Stimulated activated CD4-positive, alpha-beta T cell treated with anti-CD3 and anti-CD28 coated beads, Interleukin-15, amount 100 ng/mL, for 24 hours (primary cell): ENCODE measurements around the gene LRRN2.

Source experiments
- DNase-seq: peaks from one replicate; pipeline ENCODE4 v3.0.0-alpha.2; 2020

The LRRN2 gene

DNA sequence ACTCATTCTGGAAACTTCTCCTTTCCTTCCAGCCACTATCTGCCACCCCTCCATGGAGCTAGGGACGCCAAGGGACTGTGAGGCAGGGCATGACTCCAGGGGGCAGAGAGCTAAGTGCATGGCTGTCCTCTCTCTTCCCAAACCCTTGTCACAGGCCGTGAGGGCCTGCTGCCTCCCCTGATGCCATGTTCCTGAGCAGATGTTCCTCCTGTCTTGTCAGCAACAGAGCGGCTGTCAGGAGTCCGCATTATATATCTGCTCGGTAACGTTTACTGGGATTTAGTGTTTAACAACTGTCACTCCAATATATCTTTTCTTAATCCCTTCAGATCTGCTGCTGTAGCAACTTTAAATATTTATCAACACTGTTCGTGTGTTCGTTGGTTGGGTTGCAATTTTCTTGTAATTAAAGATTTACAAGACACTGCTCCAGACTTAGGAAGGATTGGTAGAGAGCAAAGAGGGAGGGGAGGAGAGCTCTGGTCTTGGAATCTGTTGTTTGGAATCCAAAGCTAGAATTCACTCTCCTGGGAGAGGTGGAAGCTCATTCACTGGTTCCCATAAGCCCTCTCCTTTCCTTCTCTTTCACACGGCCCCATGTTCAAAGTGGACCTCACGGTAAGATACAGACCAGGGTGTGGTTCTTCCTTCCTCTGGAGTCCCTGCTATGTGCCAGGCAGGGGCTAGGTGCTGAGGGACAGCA is 93.1 kb downstream of the LRRN2 start:
- no peak for DNase-seq

DNA sequence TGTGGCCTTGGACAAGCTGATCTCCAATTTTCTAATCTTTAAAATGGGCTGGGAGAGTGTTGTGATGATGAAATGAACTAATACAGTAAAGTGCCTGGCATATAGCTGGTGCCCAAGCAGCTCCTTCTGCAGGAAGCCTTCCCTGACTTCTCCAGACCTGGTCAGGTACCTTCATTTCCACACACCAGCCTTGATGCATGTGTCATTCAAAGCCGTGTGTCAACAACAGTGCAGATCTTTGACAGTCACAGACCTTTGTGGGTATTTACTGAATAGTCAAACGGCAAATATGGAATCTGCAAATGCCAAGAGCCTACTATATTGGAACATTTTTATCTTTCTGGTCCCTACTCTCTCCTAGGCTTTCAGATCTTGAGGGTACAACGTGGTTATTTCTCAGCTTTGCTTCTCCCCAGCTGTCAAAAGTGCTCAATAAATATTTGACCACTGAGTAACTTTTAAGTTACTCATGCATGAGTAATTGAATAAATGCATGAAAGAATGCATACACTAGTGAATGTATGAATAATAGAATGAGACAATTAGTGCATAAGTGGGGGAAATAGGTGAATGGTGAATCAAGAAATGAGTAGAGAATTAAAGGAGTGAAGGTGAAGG is 94.0 kb downstream of the LRRN2 start:
- no peak for DNase-seq

DNA sequence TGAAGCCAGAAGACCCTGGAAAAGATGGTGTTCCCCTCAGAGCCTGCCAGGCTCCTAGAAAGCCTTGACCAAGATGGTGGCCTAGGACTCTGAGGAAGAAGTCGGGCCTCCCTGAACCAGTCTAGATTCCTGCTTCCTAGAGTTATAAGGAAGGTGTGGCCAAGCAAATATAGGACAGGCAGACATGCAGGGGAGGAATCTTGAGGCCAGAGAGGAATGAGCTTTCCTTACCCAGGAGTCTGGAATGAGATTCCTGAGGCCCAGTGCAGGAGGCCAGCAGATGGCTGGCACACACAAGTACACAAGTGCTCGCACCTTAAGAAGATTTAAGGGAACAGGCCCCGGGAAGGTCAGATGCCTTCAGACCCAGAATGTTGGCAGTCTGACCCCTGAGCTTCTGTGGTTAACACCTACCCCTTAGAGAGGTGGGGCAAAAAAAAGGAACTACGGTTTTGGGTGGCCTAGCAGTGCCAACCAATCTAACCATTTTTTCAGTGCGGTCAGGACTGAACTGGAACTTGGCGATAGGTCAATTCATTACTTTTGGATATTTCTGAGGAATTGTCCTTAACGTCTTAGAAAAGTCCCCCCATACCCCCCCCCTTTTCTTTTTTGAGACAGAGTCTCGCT is 96.0 kb downstream of the LRRN2 start:
- no peak for DNase-seq

- DNase-seq: no peak
Observed at GRCh38 chr1:204588826-204589225, 96.7 kb downstream of the LRRN2 start.

- DNase-seq: no peak
Observed at GRCh38 chr1:204587621-204588020, 97.9 kb downstream of the LRRN2 start.

- no peak for DNase-seq
Observed at GRCh38 chr1:204584699-204585372, 100.7 kb downstream of the LRRN2 start.

DNA sequence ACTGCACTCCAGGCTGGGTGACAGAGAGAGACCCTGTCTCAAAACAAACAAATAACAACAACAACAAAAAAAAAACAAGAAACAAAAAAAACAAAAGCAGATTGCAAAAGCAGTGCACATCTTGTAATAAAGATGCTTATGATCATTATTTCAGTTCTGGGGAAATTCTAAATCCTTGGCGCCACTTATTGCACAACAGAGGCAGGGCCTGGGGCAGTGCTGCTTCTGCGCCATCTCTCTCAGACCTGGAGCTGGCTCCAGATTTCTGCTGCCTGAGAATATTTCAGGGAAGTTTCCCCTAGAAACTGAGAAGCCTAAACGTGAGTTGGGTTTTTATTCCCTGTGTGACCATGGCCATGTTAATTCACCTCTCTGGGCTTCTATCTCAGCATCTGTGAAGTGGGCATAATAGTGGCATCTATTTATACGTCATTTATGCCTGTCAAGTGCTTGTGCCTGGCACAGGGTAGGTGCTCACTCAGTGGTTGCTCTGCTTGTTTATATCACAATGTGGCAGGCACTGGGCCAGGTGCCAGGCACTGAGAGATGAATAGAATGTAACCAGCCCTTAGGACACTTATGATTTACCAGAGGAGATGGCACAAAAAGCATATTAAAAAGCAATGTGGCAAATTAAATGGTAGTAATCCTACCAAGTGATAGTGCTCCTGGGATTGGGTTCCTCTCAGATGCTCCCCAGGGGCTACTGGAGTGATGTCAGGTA is 101.5 kb downstream of the LRRN2 start:
- no peak for DNase-seq

GRCh38 chr1:204581759-204582158 is 103.8 kb downstream of the LRRN2 start:
- DNase-seq: no peak

- DNase-seq: no peak
Observed at GRCh38 chr1:204580862-204581261, 104.7 kb downstream of the LRRN2 start.

DNA sequence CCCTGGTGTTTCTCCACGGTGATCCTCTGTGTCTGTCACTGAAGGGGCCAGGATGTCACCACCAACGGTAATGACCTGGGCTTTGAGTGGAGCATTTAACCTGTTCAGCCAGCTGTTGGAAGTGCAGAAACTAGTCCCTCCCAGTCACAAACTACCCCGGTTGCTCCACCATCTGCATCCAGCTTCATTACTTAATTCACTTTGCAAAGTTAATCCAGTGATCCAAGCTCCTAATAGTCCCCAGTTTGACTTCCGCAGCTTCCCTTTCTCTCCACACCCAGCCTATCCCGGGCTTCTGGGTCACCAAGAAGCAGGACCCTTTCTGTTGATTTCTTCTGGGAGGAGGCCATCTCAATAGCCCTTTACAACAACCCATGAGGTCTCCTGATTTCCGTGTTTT is 105.9 kb downstream of the LRRN2 start:
- DNase-seq: no peak

DNA sequence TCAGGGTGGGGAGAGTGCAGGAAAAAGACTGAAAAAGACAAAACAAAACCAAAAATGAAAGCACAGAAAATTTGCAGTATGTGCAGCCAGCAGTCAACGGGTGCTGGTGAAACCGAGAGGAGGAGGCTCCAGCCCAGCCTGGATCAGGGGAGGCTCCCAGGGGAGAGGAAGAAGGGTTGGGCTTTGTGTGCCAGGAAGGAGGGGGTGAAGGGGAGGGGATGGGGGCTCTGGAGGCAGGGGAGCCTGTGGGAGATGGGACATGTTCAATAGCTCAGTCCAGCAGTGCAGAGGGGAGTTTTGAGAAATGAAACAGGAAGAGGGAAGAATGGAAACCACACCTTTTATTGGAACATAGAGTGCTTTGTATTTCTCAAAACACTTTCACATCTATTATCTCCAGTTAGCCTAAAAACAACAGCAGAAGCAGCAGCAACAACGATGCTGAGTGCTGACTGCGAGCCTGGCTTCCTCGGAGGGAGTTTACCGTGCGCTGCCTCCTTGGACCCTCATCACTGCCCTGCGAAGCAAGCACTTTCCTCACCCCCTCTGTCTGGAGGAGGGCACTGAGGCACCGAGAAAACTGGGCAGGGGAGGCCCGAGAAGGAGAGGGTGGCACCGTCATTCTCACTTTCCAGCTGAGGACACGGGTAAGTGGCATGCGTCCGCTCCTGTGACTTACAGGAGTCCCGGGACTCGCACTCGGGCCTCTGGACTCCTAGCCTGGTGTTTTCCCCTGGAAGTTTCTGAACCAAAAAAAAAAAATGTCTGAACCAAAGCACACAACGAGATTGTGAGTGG is 106.5 kb downstream of the LRRN2 start:
- DNase-seq: peak; percentile 59

- DNase-seq: no peak
Observed at GRCh38 chr1:204577794-204578478, 107.6 kb downstream of the LRRN2 start.

- no peak for DNase-seq
Observed at GRCh38 chr1:204576422-204576821, 109.1 kb downstream of the LRRN2 start.

DNA sequence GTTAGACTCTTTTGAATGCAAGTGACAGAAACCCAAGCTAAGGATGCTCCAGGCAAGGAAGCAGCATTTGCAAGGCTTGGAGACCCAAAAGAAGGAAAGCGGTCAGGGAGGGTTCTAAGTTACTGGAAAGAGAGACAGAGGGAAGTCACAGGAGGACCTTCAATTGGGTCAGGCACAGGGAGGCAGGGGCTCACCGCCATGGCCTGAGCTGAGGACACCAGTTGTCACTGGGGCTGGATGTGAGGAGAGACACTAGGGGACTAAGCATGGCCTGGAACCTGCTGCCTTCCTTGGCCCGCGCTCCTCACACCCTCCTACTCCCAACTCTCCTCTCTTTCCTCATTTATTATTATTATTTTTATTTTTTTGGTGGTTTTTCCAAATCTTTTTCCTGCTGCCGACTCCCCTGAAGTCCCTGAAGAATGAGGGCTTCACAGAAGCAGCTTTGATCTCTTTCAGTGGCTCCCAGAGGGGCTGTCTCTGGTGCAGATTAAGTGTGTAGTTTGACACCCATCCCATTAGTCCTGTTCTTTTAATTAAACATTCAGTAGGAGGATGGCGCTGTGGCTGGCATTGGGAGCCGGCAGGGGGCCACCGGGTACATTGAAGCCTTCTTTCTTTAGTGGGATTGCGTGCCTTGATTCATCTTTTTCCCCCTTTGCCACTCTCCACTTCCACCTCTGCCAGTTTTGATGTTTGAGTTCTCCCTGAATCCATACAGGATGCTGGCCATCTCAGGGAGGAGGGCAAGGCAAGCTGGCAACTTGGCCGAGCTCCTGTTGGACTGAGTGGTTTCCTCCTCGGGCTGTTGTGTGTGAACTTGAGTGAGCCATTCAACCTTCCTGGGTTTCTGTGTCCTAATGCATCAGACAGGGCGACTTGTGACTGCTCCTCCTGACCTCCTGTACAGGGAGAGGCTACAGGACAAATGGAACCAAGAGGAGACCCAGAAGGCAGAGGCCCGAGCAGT is 110.0 kb downstream of the LRRN2 start:
- DNase-seq: no peak

GRCh38 chr1:204574865-204575163 is 110.7 kb downstream of the LRRN2 start:
- no peak for DNase-seq

- no peak for DNase-seq
Observed at GRCh38 chr1:204574016-204574864, 111.3 kb downstream of the LRRN2 start.

DNA sequence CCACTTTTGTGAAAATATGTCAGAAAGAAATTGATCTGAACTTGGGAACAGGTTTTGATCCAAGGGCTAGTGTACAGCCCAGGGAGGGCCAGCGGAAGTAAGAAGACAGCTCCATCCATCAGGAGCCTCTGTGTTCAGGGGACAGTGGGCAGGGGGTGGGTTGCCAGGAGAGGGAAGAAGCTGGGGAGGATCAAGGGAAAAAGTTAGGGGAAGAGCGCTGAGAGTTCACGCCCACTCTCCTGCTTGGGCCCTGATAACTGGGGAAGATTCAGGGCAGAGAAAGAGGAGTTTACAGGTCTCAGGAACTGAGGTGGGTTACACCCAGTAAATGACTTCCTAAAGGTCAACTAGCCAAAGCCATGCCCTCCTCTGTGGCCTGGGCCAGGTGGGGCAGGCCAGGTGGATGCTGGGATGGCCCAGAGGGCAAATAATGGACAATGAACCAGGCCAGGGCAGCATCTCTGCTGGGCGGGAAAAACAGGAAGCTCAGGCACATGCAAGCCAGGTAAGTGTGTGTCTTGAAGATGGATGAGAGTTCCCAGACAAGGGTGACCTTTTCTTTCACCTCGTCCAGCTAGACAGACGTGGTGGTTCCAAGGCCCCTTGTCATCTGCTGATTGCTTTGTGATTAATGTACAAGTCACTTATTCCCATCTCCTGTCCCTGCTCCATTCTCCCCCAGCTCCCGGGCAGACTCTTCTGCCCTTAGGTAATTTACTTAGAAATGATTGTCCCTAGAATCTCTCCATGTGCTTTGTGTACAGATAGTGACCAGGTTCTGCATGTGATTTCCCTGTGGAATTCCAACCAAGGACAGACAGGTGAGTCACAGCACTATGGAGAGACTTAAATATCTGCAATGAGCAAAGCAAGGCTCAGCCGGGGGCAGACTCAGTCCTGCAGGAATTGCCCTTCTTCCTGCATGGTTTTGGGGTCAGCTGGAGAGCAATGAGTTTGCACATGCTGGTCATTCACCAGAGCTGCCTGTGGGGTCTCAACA is 112.3 kb downstream of the LRRN2 start:
- no peak for DNase-seq

- DNase-seq: no peak
Observed at GRCh38 chr1:204571631-204572030, 113.9 kb downstream of the LRRN2 start.
